ENCODE data around the gene MAD1L1.

GRCh38 chr7:2099048-2099957, 133.4 kb downstream of the MAD1L1 start:
- TF ChIP-seq CTCF (IDR thresholded peaks at IDR 0.05) (no peak), POLR2A (IDR thresholded peaks at IDR 0.05) (no peak)
